MM.1S (cell line): ENCODE data around the gene WDFY3.

Source experiments
- CTCF ChIP-seq: fragments of 300-600 bp; sonication (generic); IDR thresholded peaks from 2 replicates; pipeline ENCODE4 v1.5.1; 2016; ENCODE audit warnings: antibody characterized with exemption, low read length, mixed read lengths
- EZH2 ChIP-seq: fragments of 300-600 bp; sonication (generic); optimal IDR thresholded peaks from 2 replicates; pipeline ENCODE3; 2017; ENCODE audit warnings: low read depth, mild to moderate bottlenecking, antibody characterized with exemption, low read length, mixed read lengths
- EZH2phosphoT487 ChIP-seq: fragments of 300-600 bp; sonication (generic); IDR thresholded peaks from 2 replicates; pipeline ENCODE4 v1.6.1; 2018; ENCODE audit warnings: antibody characterized with exemption, low read length

GRCh38 chr4:84691800-84692199 lies 274.7 kb downstream of the WDFY3 start:
- TF ChIP-seq CTCF (no peak), EZH2phosphoT487 (no peak), EZH2 (no peak)
